Lower lobe of right lung (tissue), 2 donors: Measurements from ENCODE around the gene TMEM61. TPM values are rescaled to one million over a fixed set of nuclear protein-coding genes. Genes with fewer than 3 reads are reported as not detected.

Experiments used
- ATAC-seq, 2 donors: fragments of 200-7000 bp; cut with Tn5 transposase; one replicate each; pipeline ENCODE4 v1.9.1; 2020 to 2022; ENCODE audit warnings: mild to moderate bottlenecking in 2 of 2, moderate library complexity in 2 of 2
- DNase-seq: peaks from one replicate; pipeline ENCODE4 v3.0.0-alpha.2; 2020
- H3K27ac ChIP-seq: fragments of 200-600 bp; one replicate; pipeline ENCODE4 v1.8.0; 2022
- H3K27me3 ChIP-seq: fragments of 200-600 bp; one replicate; pipeline ENCODE4 v1.8.0; 2022; ENCODE audit warnings: low read depth
- H3K36me3 ChIP-seq: fragments of 200-600 bp; one replicate; pipeline ENCODE4 v1.8.0; 2022; ENCODE audit warnings: mild to moderate bottlenecking
- H3K4me1 ChIP-seq: fragments of 200-600 bp; one replicate; pipeline ENCODE4 v1.8.0; 2022
- H3K4me3 ChIP-seq: fragments of 200-600 bp; one replicate; pipeline ENCODE4 v1.8.0; 2022; ENCODE audit warnings: mild to moderate bottlenecking
- H3K9me3 ChIP-seq: fragments of 200-600 bp; one replicate; pipeline ENCODE4 v1.8.0; 2022
- intact Hi-C: fragments of 100-400 bp; cut with DNase I; formaldehyde crosslinking; loops from one replicate; pipeline ENCODE4 v1.11.0; 2022
- total RNA-seq: library from RNA; stranded (reverse); fragmentation: NEBNext Ultra II Directional; extraction: Animal tissue kit (Norgen Biotek cat#: 25700); gene quantifications from one replicate; pipeline ENCODE4 v1.2.1, GENCODE V29; 2021
- TF ChIP-seq, protein P1 (sequence below): fragments of 200-600 bp; IDR thresholded peaks from one replicate; pipeline ENCODE4 v1.8.0; 2022; ENCODE audit warnings: antibody characterized with exemption, mild to moderate bottlenecking
- donor health status: DM: no; HTN: yes; CAD: no; lungs with severe emphysema.

The TMEM61 gene
- total RNA-seq, 1 donor from 2014 or later = 2.7 TPM

DNA sequence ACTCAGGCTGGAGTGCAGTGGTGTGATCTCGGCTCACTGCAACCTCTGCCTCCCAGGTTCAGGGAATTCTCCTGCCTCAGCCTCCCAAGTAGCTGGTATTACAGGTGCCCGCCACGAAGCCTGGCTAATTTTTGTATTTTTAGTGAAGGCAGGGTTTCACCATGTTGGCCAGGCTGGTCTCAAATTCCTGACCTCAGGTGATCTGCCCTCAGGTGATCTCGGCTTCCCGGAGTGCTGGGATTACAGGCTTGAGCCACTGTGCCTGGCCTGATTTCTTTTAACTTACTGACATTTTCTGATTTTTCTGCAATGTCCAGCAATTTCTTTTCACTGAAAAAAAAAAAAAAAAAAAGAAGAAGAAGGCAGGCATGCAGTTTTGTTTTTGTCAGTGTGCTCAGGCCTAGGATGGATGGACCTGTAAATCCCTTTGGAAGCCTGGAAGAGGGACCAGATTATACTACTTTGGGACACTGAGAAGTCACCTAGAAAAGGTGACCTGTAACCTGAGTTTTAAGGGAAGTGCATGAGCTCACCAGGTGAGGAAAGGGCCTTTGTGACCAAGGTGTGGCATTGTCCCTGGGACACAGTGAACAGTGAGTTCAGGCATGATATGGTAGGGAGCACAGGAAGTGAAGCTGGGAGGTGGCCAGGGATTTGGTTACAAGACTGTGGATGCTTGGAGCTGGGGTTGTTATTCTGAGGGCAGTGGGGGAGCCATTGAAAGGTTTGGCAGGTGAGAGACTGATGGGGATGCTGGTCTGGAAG is 2.7 kb upstream of the TMEM61 start:
- TF ChIP-seq, protein P1, sequence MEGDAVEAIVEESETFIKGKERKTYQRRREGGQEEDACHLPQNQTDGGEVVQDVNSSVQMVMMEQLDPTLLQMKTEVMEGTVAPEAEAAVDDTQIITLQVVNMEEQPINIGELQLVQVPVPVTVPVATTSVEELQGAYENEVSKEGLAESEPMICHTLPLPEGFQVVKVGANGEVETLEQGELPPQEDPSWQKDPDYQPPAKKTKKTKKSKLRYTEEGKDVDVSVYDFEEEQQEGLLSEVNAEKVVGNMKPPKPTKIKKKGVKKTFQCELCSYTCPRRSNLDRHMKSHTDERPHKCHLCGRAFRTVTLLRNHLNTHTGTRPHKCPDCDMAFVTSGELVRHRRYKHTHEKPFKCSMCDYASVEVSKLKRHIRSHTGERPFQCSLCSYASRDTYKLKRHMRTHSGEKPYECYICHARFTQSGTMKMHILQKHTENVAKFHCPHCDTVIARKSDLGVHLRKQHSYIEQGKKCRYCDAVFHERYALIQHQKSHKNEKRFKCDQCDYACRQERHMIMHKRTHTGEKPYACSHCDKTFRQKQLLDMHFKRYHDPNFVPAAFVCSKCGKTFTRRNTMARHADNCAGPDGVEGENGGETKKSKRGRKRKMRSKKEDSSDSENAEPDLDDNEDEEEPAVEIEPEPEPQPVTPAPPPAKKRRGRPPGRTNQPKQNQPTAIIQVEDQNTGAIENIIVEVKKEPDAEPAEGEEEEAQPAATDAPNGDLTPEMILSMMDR = no peak
- H3K9me3 ChIP-seq = no peaks in the 10 kb centered on the region
- no peak overlapping the region for H3K27ac ChIP-seq
- H3K27me3 ChIP-seq = peaks cover 28% of the 10 kb centered on the region
- intact Hi-C loops = no loop called here
- no peak overlapping the region for H3K4me3 ChIP-seq
- H3K36me3 ChIP-seq = no peaks in the 10 kb centered on the region
- DNase-seq (no peak), ATAC-seq (no peak)
- peaks cover 5% of the 10 kb centered on the region for H3K4me1 ChIP-seq

GRCh38 chr1:54978528-54979326 is 1.7 kb upstream of the TMEM61 start:
- no peaks in the 10 kb centered on the region for H3K9me3 ChIP-seq
- H3K4me3 ChIP-seq = no peak overlapping the region
- H3K27ac ChIP-seq = no peak overlapping the region
- DNase-seq (no peak), ATAC-seq (no peak)
- H3K27me3 ChIP-seq = peaks cover 28% of the 10 kb centered on the region
- peaks cover 5% of the 10 kb centered on the region for H3K4me1 ChIP-seq
- intact Hi-C loops = no loop called here
- no peaks in the 10 kb centered on the region for H3K36me3 ChIP-seq
- TF ChIP-seq, protein P1 = no peak

DNA sequence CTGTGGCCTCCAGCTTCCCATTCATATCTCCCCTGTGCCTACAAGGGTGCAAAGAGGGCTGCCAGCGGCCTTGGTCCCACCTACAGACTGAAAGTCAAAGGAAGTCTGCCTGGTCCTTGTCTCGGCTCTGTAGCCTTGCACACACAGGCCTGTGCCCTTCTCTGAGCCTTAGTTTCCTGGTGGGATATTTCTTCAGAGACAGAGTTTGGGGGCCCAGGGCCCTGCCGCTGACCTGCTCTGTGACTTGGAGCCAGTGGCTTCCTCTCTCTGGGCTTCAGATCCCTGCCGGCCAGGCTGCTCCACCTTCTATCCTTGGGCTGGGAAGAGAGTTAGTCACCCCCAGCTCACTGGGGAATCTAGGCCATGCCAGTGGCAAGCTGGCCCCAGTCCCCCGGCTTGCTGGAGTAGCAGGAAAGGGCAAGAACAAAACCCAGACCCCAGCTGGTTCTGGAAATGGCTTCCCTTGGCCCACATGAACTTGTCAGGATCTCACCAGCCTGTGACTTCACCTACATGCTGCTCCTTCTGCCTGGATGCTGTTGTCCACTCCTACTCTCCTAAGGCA is 1.0 kb upstream of the TMEM61 start:
- Histone ChIP-seq H3K36me3 (no peaks in the 10 kb centered on the region), H3K9me3 (no peaks in the 10 kb centered on the region), H3K27ac (no peak overlapping the region), H3K4me1 (peaks cover 5% of the 10 kb centered on the region), H3K27me3 (peaks cover 28% of the 10 kb centered on the region), H3K4me3 (no peak overlapping the region)
- DNase-seq (no peak), ATAC-seq (peak in 1 of 2 donors; percentile 4)
- intact Hi-C loops = no loop called here
- TF ChIP-seq, protein P1 = no peak

GRCh38 chr1:54980046-54980527 is 341 bp upstream of the TMEM61 start:
- ATAC-seq (no peak), DNase-seq (no peak)
- intact Hi-C loops = no loop called here
- no peak overlapping the region for H3K27ac ChIP-seq
- peaks cover 5% of the 10 kb centered on the region for H3K4me1 ChIP-seq
- H3K4me3 ChIP-seq = peak overlapping the region; percentile 52
- TF ChIP-seq, protein P1 = no peak
- no peaks in the 10 kb centered on the region for H3K9me3 ChIP-seq
- H3K27me3 ChIP-seq = peaks cover 28% of the 10 kb centered on the region
- H3K36me3 ChIP-seq = no peaks in the 10 kb centered on the region

DNA sequence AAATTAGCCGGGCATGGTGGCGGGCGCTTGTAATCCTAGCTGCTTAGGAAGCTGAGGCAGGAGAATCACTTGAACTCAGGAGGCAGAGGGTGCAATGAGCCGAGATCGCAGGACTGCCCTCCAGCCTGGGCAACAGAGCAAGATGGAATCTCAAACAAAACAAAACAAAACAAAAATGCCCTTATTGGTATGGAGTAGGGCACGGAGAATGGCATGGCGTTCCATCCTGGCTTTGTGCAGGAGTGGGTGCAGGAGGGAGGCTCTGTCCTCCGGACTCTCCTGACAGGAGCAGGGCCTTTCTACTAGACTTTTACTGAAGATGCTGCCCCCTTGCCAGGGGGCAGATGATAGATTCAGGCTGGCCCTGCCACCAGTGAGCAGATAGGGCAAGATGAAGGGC is 1.0 kb downstream of the TMEM61 start:
- ATAC-seq (no peak), DNase-seq (no peak)
- peaks cover 36% of the 10 kb centered on the region for H3K27me3 ChIP-seq
- no peaks in the 10 kb centered on the region for H3K36me3 ChIP-seq
- H3K27ac ChIP-seq = no peak overlapping the region
- H3K4me1 ChIP-seq = peaks cover 5% of the 10 kb centered on the region
- H3K4me3 ChIP-seq = no peak overlapping the region
- TF ChIP-seq, protein P1 = no peak
- H3K9me3 ChIP-seq = no peaks in the 10 kb centered on the region
- intact Hi-C loops = no loop called here
